ENCODE measurements around the gene PI4K2A. TPM values are rescaled to one million over a fixed set of nuclear protein-coding genes. Genes with fewer than 3 reads are reported as not detected.

Gene PI4K2A
- total and polyA plus RNA-seq, 2 of the 13 experiments (the other 11 are each of a cell fraction or from before 2014, with no cell fraction given), result 10.9 to 14.3 TPM

- TF ChIP-seq ZNF710 (CRISPR knock-in tag; IDR thresholded peaks at IDR 0.05; ENCODE audit: borderline replicate concordance), result no peak
- no peak for TF ChIP-seq HMGXB3 (CRISPR knock-in tag; IDR thresholded peaks at IDR 0.05; ENCODE audit: borderline replicate concordance)
- no peak for TF ChIP-seq ZBTB44 (CRISPR knock-in tag; IDR thresholded peaks at IDR 0.05)
- TF ChIP-seq DDIT3 (CRISPR knock-in tag; IDR thresholded peaks at IDR 0.05), result no peak
- no peak for TF ChIP-seq AKAP8 (CRISPR knock-in tag; IDR thresholded peaks at IDR 0.05)
- TF ChIP-seq RAD51 (IDR thresholded peaks at IDR 0.05; ENCODE audit: borderline replicate concordance), result no peak
- peak in 1 of 2 experiments; percentile 40; a peak in 1 of 4 replicates for TF ChIP-seq HMGXB4 (CRISPR knock-in tag; IDR thresholded peaks at IDR 0.05; ENCODE audit: borderline replicate concordance in 1 of 2, low read depth in 1 of 2)
- no peak for TF ChIP-seq HMG20B (CRISPR knock-in tag; conservative IDR thresholded peaks at IDR 0.05)
- TF ChIP-seq ZNF296 (CRISPR knock-in tag; conservative IDR thresholded peaks at IDR 0.05), result no peak
- no peak for TF ChIP-seq SOX6 (IDR thresholded peaks at IDR 0.05)
- no peak for TF ChIP-seq SOX6 (CRISPR knock-in tag; IDR thresholded peaks at IDR 0.05)
- TF ChIP-seq DMTF1 (CRISPR knock-in tag; IDR thresholded peaks at IDR 0.05), result no peak
- no peak for TF ChIP-seq ZNF570 (CRISPR knock-in tag; IDR thresholded peaks at IDR 0.05; ENCODE audit: borderline replicate concordance)
- TF ChIP-seq ZNF292 (CRISPR knock-in tag; IDR thresholded peaks at IDR 0.05; ENCODE audit: borderline replicate concordance, low read depth), result no peak
- TF ChIP-seq ZNF225 (CRISPR knock-in tag; IDR thresholded peaks at IDR 0.05), result 0 out of 2 replicates have a peak, but pooled peaks have one; percentile 36
- no peak for TF ChIP-seq ZFP41 (CRISPR knock-in tag; IDR thresholded peaks at IDR 0.05; ENCODE audit: borderline replicate concordance)
Observed at GRCh38 chr10:97701438-97702069, 61.1 kb downstream of the PI4K2A start (continued).
